Breast epithelium (tissue), 3 donors: ENCODE measurements around the gene FAM229A.

Experiments used
- CTCF ChIP-seq, 3 donors: fragments of 450-650 bp; IDR thresholded peaks; one replicate each; pipeline ENCODE4 v1.5.1; 2016 to 2017; ENCODE audit warnings: antibody characterized with exemption in 3 of 3, mild to moderate bottlenecking in 3 of 3, moderate library complexity in 3 of 3
- POLR2A ChIP-seq: fragments of 450-650 bp; IDR thresholded peaks from one replicate; pipeline ENCODE4 v1.6.1; 2016; ENCODE audit warnings: antibody characterized with exemption, mild to moderate bottlenecking, moderate library complexity
- POLR2AphosphoS5 ChIP-seq, 3 donors: sonication (generic); formaldehyde crosslinking; IDR thresholded peaks; one replicate each; pipeline ENCODE4 v1.6.1; 2017; ENCODE audit warnings: antibody characterized with exemption in 3 of 3

DNA sequence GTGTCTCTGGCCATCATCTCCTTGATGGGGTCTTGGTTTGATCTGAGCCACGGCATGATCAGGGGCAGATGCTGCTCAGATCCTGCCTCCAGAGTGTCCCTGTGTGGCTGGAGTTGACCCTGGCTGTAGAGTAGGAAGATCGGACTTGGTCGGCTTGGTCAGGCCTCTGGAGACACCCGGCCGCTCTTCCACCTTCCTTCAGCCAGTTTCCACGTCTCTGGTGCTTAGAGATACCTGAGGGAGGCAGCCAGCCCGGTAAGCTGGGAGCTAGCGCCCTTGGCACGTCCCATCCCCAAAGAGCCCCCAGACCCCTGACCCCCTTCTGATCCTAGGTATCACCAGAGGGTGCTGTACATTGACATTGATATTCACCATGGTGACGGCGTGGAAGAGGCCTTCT lies 35.1 kb downstream of the FAM229A start:
- no peak for TF ChIP-seq CTCF (IDR thresholded peaks at IDR 0.05)
- no peak for TF ChIP-seq POLR2A
- TF ChIP-seq POLR2AphosphoS5 (IDR thresholded peaks at IDR 0.05), result no peak
